Mucosa of stomach (tissue), 1 donor: ENCODE data around the gene LINS1.

Source experiments
- H3K27me3 ChIP-seq: one replicate; pipeline ENCODE4 v1.7.0; 2013; ENCODE audit warnings: mild to moderate bottlenecking, low read length; ENCODE audit not compliant: control insufficient read depth, insufficient read depth
- H3K36me3 ChIP-seq: one replicate; pipeline ENCODE4 v1.7.0; 2013; ENCODE audit warnings: low read length; ENCODE audit not compliant: control insufficient read depth, insufficient read depth
- H3K4me1 ChIP-seq: one replicate; pipeline ENCODE4 v1.7.0; 2013; ENCODE audit warnings: mild to moderate bottlenecking, low read length; ENCODE audit not compliant: control insufficient read depth, insufficient read depth
- H3K4me3 ChIP-seq: one replicate; pipeline ENCODE4 v1.7.0; 2013; ENCODE audit warnings: low read length
- H3K9ac ChIP-seq: one replicate; pipeline ENCODE4 v1.7.0; 2013; ENCODE audit warnings: mild to moderate bottlenecking, low read length, moderate library complexity
- H3K9me3 ChIP-seq: one replicate; pipeline ENCODE4 v1.7.0; 2013; ENCODE audit warnings: mild to moderate bottlenecking, low read length, moderate library complexity; ENCODE audit not compliant: control insufficient read depth
- donor health status: Pancreatic carcinoma.

LINS1 gene

DNA sequence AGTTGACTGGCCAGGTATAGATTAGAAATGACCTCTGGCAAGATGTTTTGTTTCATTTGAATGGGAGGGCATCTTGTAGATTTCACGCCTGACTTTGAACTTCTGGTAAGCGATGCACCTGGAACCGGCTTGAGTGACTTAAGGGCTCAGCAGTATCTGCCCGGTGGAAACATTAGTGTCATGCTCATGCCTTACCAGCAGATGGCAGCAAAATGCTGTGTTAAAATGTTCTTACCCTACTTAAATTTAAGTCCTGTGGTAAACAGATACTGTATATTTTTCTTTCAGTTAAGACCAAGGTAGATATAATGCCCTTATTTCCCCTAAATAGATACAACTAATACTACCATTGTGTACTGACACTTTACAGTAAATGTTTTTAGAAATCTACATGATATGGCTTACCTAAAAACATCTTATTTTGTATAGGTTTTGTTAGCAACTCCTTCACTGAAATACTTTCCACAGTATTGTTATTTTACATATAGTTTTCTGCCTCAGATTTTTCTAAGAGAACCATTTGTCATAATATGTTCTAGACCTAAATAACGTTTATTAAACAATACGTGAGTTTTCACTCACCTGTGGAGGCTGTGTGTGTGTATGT, 25.9 kb upstream of the LINS1 start:
- no peaks in the 10 kb centered on the region for H3K36me3 ChIP-seq
- no peaks in the 10 kb centered on the region for H3K27me3 ChIP-seq
- no peak overlapping the region for H3K4me3 ChIP-seq
- no peak overlapping the region for H3K9ac ChIP-seq
- H3K4me1 ChIP-seq, result no peaks in the 10 kb centered on the region
- H3K9me3 ChIP-seq, result no peaks in the 10 kb centered on the region

DNA sequence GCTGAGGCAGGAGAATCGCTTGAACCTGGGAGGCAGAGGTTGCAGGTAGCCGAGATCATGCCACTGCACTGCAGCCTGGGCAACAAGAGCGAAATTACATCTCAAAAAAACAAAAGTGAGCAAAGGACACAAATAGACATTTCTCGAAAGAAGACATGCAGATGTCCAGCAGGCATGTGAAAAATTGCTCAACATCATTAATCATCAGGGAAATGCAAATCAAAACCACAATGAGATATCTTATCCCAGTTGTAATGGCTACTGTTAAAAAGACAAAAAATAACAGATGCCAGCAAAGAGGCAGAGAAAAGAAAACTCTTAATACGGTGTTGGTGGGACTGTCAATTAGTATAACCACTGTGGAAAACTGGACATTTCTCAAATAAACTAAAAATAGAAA, 21.3 kb upstream of the LINS1 start:
- Histone ChIP-seq H3K4me3 (no peak overlapping the region), H3K9me3 (no peaks in the 10 kb centered on the region), H3K4me1 (no peaks in the 10 kb centered on the region), H3K36me3 (no peaks in the 10 kb centered on the region), H3K9ac (no peak overlapping the region), H3K27me3 (no peaks in the 10 kb centered on the region)

DNA sequence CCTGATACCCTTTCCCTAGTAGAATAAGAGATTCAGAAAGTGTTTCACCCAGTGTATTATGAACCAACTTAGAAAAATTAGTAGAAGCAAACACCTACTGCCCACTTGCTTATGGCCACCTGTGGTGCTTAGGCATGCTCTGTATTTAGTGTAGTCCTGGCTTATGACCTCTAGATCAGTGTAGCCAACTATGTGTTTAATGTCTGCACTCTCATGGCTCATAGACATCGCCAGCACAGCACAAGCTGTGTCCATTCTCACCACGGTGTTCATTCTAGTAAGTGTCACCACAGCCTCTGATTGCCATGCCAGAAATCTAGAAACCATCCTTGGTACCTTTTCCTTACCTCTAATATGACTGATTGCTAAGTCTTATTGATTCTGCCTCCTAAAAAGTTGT, 14.7 kb upstream of the LINS1 start:
- Histone ChIP-seq H3K9me3 (no peaks in the 10 kb centered on the region), H3K9ac (no peak overlapping the region), H3K27me3 (no peaks in the 10 kb centered on the region), H3K4me3 (no peak overlapping the region), H3K36me3 (no peaks in the 10 kb centered on the region), H3K4me1 (no peaks in the 10 kb centered on the region)

DNA sequence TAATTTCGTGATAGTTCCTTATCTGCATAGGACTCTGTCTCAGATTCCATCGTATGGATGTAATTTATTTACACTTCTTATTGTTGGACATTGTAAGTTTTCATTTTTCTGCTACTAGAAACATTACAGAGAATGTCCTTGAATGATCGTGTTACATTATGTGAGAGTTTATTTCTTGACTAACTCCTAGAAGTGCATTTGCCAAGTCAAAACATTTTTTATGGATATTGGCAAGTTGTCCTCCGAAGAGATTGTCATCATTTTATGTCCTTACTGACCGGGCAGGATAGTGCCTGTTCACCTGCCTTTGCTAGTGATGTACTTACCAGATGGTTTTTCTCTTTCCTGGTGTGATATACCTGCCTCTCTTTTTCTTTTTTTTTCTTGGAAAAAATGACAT, 13.8 kb upstream of the LINS1 start:
- H3K36me3 ChIP-seq, result no peaks in the 10 kb centered on the region
- no peak overlapping the region for H3K4me3 ChIP-seq
- H3K9ac ChIP-seq, result no peak overlapping the region
- H3K9me3 ChIP-seq, result no peaks in the 10 kb centered on the region
- H3K4me1 ChIP-seq, result no peaks in the 10 kb centered on the region
- H3K27me3 ChIP-seq, result no peaks in the 10 kb centered on the region

DNA sequence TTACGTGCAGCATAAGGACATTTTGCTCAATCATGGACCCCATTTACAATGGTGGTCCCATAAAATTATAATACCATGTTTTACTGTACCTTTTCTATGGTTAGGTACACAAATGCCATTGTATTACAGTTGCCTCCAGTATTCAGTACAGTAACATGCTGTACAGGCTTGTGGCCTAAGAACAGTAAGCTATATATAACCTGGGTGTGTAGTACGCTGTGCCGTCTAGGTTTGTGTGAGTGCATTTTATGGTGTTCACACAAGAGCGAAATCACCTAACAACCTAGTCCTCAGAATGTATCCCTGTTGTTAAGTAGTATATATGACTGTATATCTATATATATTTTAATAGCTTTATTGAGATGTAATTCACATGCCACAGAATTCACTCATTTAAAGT, 12.9 kb upstream of the LINS1 start:
- H3K27me3 ChIP-seq, result no peaks in the 10 kb centered on the region
- no peaks in the 10 kb centered on the region for H3K4me1 ChIP-seq
- no peak overlapping the region for H3K9ac ChIP-seq
- no peak overlapping the region for H3K4me3 ChIP-seq
- H3K9me3 ChIP-seq, result no peaks in the 10 kb centered on the region
- H3K36me3 ChIP-seq, result no peaks in the 10 kb centered on the region

DNA sequence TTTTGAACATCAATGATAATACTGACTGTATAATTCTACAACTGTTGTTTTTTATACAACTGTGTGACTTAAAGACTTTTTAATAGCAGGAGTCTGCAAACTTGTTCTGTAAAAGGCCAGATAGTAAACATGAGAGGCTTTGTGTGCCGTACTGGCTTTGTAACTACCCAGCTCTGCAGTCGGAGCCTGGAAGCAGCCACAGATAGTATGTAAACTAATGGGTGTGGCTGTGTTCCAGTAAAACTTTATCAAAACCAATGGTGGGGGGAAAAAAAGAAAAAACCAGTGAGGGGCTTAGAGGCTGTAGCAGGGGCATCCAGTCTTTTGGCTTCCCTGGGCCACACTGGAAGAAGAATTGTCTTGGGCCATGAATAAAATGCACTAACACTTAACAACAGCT, 12.4 kb upstream of the LINS1 start:
- H3K9me3 ChIP-seq, result no peaks in the 10 kb centered on the region
- H3K4me1 ChIP-seq, result no peaks in the 10 kb centered on the region
- no peak overlapping the region for H3K9ac ChIP-seq
- H3K36me3 ChIP-seq, result no peaks in the 10 kb centered on the region
- H3K27me3 ChIP-seq, result no peaks in the 10 kb centered on the region
- H3K4me3 ChIP-seq, result no peak overlapping the region

DNA sequence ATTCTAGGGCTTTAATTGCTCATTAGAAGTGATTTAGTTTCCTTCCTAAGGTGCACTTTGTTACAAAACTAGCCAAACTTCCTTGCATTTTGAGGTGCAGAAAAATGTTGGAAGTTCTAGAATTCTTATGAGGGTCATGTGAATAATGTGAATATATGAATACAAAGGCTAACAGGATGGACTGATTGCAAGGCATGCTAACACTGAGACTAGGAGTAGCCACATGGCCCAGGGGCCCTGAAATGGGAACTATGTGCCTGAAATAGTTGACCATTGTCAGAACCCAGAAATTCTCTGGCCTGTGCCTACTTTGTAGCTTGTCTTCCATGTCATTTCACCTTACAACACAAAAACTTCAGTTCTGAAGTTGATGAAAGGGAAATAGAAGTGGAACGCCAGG, 11.2 kb upstream of the LINS1 start:
- no peak overlapping the region for H3K9ac ChIP-seq
- no peaks in the 10 kb centered on the region for H3K27me3 ChIP-seq
- H3K36me3 ChIP-seq, result no peaks in the 10 kb centered on the region
- no peak overlapping the region for H3K4me3 ChIP-seq
- H3K9me3 ChIP-seq, result no peaks in the 10 kb centered on the region
- no peaks in the 10 kb centered on the region for H3K4me1 ChIP-seq

DNA sequence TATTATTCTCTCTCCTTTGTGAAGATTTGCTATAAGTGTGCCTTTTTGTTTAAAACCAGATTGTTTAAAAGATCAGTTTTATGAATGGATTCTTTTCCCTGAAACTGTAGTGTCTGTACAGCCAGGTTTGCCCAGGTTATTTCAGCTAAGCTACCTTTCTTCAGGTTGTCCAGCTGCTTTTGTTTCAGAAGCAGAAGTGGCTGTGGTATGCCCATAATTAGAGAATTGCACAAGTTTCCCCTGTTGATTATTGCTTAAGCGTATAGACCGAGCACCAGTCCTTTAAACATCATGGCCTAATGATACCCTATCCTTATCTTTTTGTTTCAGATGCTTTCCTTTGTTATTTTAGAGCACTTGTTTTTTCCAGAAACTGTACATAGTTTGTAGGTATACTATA, 10.6 kb upstream of the LINS1 start:
- no peaks in the 10 kb centered on the region for H3K9me3 ChIP-seq
- no peak overlapping the region for H3K4me3 ChIP-seq
- H3K9ac ChIP-seq, result no peak overlapping the region
- no peaks in the 10 kb centered on the region for H3K4me1 ChIP-seq
- no peaks in the 10 kb centered on the region for H3K36me3 ChIP-seq
- no peaks in the 10 kb centered on the region for H3K27me3 ChIP-seq

DNA sequence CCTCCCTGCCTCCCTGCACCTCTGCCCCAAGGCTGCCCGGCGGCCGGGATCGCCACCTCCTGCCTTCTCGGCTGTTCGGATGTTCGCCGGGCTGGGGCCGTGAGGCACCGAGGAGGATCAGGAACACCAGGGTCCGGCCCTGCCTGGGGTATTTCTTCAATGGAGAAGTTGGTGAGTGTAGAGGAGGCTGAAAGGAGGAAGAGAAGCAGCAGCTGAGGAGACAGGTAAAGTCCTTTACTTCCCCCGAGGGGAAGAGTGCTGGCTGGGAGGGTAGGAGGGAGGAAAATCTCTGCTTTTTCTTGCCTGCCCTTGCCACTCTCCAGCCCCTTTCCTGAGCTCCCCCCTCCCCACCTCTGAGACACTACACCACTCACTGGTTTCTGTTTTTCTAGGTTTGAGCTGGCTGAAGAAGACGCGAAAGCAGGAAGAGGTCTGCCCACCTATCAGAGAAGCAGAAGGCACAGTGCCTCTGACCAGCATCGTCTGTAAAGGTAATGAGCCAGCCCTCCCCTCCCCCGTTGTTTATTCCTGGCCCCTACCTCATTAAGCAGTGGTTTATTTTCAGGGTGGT, 924 bp upstream of the LINS1 start:
- Histone ChIP-seq H3K27me3 (no peaks in the 10 kb centered on the region), H3K36me3 (no peaks in the 10 kb centered on the region), H3K9ac (peak overlapping the region; percentile 88), H3K4me3 (peak overlapping the region; percentile 82), H3K4me1 (peaks cover 7% of the 10 kb centered on the region), H3K9me3 (no peaks in the 10 kb centered on the region)

DNA sequence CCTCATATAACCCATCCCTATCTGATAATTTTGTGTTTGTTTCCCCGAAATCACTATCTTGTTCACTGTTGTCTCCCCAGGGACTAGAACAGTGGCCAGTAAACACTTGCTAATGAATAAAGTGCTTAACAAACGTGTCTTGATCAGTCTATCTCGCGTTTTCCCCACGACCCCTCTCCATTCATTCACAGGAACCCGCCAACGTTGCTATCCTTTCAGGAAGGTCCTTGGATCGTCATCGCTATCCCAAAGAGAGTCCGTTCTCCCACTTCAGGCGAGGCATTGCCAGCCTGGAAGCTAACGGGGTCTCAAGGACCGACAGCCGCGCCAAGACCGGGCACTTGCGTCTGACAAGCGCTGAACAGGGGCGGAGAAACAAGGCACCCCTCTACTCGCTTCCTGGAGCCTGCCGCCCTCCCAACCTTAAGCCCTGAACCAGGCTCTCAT, 344 bp downstream of the LINS1 start:
- H3K36me3 ChIP-seq, result no peaks in the 10 kb centered on the region
- peak overlapping the region; percentile 79 for H3K4me3 ChIP-seq
- H3K9me3 ChIP-seq, result no peaks in the 10 kb centered on the region
- peaks cover 12% of the 10 kb centered on the region for H3K4me1 ChIP-seq
- H3K9ac ChIP-seq, result peak overlapping the region; percentile 95
- H3K27me3 ChIP-seq, result no peaks in the 10 kb centered on the region

DNA sequence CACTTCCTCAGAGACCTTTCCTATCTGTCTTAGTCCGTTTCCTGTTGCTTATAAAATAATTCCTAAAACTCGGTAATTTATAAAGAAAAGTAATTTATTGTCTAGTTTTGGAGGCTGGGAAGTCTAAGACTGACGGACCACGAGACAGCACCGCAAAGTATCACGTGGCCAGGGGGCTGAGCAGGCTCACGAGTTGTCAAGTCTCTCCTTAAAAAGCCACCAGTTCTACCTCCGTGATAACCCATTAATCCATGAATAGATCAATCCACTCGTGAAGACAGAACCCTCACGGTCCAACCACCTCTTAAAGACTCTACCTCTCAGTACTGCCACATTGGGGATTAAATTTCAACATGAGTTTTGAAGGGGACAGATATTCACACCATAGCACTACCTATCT, 821 bp downstream of the LINS1 start:
- H3K4me1 ChIP-seq, result peaks cover 15% of the 10 kb centered on the region
- no peaks in the 10 kb centered on the region for H3K27me3 ChIP-seq
- no peaks in the 10 kb centered on the region for H3K36me3 ChIP-seq
- H3K4me3 ChIP-seq, result peak overlapping the region; percentile 79
- no peaks in the 10 kb centered on the region for H3K9me3 ChIP-seq
- H3K9ac ChIP-seq, result peak overlapping the region; percentile 95

DNA sequence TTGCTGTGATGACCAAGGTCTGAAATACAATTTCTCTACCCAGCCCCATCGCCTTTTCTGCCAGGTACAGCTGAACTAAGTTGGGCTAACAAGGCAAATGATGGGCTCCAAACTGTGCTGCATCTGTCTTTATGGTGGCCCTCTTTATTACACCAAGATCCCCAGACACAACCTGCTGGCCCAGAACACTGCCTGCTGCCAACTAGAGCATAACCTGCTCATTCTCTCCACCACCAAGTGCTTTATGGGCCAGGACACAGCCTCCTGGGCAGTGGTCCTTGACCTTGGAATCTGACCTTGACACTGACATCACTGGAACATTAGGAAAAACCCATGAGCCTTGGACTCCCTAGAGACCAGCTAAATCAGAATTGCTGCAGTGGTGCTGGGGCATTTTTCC, 3.3 kb downstream of the LINS1 start:
- Histone ChIP-seq H3K4me3 (no peak overlapping the region), H3K27me3 (no peaks in the 10 kb centered on the region), H3K4me1 (peaks cover 15% of the 10 kb centered on the region), H3K9me3 (no peaks in the 10 kb centered on the region), H3K9ac (no peak overlapping the region), H3K36me3 (no peaks in the 10 kb centered on the region)

DNA sequence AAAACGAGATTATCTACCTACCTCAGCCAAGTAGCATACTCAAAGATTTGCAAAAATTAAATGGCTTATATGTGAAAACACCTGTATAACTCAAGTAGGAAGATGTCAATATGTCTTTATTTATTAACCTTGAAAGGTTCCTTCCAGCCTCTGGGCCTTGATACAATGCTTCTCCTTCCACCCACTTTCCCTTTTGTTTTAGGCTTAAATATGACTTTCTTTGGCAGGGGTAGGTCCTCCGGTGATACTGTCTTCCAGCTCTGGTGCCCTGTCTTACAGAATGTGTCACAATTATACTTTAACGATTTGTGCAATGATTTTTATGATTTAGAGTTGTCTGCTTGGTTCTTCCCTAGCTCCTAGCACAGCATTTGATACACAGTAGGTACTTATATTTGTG, 4.1 kb downstream of the LINS1 start:
- no peaks in the 10 kb centered on the region for H3K27me3 ChIP-seq
- H3K4me1 ChIP-seq, result peaks cover 15% of the 10 kb centered on the region
- H3K9ac ChIP-seq, result no peak overlapping the region
- H3K4me3 ChIP-seq, result no peak overlapping the region
- no peaks in the 10 kb centered on the region for H3K9me3 ChIP-seq
- no peaks in the 10 kb centered on the region for H3K36me3 ChIP-seq
